Glutamatergic neuron (in vitro differentiated cells): Measurements from ENCODE around the gene NAE1. TPM values are rescaled to one million over a fixed set of nuclear protein-coding genes. Genes with fewer than 3 reads are reported as not detected.

Experiments used
- DNase-seq: peaks from one replicate; pipeline ENCODE4 v3.0.0; 2022
- H3K27ac Mint-ChIP-seq: one replicate; pipeline ENCODE4 v1.8.0; 2020; ENCODE audit warnings: mild to moderate bottlenecking, mixed read lengths, inconsistent platforms; ENCODE audit not compliant: unreplicated experiment
- H3K27me3 Mint-ChIP-seq: one replicate; pipeline ENCODE4 v1.8.0; 2020; ENCODE audit warnings: mild to moderate bottlenecking, moderate library complexity, mixed read lengths, inconsistent platforms; ENCODE audit not compliant: unreplicated experiment
- H3K36me3 Mint-ChIP-seq: one replicate; pipeline ENCODE4 v1.8.0; 2020; ENCODE audit warnings: mild to moderate bottlenecking, mixed read lengths, inconsistent platforms; ENCODE audit not compliant: unreplicated experiment
- H3K4me1 Mint-ChIP-seq: one replicate; pipeline ENCODE4 v1.8.0; 2020; ENCODE audit warnings: mild to moderate bottlenecking, low read depth, mixed read lengths, inconsistent platforms; ENCODE audit not compliant: unreplicated experiment
- H3K4me3 Mint-ChIP-seq: one replicate; pipeline ENCODE4 v1.8.0; 2020; ENCODE audit warnings: mild to moderate bottlenecking, mixed read lengths, inconsistent platforms; ENCODE audit not compliant: unreplicated experiment
- H3K9me3 Mint-ChIP-seq: one replicate; pipeline ENCODE4 v1.8.0; 2020; ENCODE audit warnings: mild to moderate bottlenecking, moderate library complexity, mixed read lengths, inconsistent platforms; ENCODE audit not compliant: unreplicated experiment
- CTCF ChIP-seq: fragments of 200-600 bp; sonication (generic); IDR thresholded peaks from one replicate; pipeline ENCODE4 v1.5.0; 2021; ENCODE audit not compliant: partially characterized antibody, unreplicated experiment
- total RNA-seq: library from RNA; stranded (reverse); fragmentation: NEBNext Ultra II Directional; extraction: Animal tissue kit (Norgen Biotek cat#: 25700); gene quantifications from one replicate; pipeline ENCODE4 v1.2.1, GENCODE V29; 2021; ENCODE audit not compliant: unreplicated experiment

Gene NAE1
- total RNA-seq, 1 donor from 2014 or later = 125 TPM

- DNase-seq = no peak
Observed at GRCh38 chr16:66844009-66844341, 13.2 kb upstream of the NAE1 start.

GRCh38 chr16:66843191-66843590, 12.4 kb upstream of the NAE1 start:
- Mint-ChIP-seq H3K27ac (no peak overlapping the region), H3K4me1 (peaks cover 14% of the 10 kb centered on the region), H3K4me3 (no peak overlapping the region), H3K27me3 (peaks cover 18% of the 10 kb centered on the region), H3K36me3 (peaks cover 7% of the 10 kb centered on the region), H3K9me3 (peaks cover 4% of the 10 kb centered on the region)
- no peak for TF ChIP-seq CTCF
- no peak for DNase-seq

More at GRCh38 chr16:66844009-66844341, 13.2 kb upstream of the NAE1 start:
- peaks cover 18% of the 10 kb centered on the region for H3K27me3 Mint-ChIP-seq
- H3K27ac Mint-ChIP-seq = no peak overlapping the region
- peak overlapping the region; percentile 77 for H3K4me3 Mint-ChIP-seq
- no peak for TF ChIP-seq CTCF
- peaks cover 14% of the 10 kb centered on the region for H3K4me1 Mint-ChIP-seq
- H3K9me3 Mint-ChIP-seq = peaks cover 4% of the 10 kb centered on the region
- H3K36me3 Mint-ChIP-seq = no peaks in the 10 kb centered on the region

- Mint-ChIP-seq H3K27ac (no peak overlapping the region), H3K4me3 (no peak overlapping the region), H3K36me3 (peaks cover 8% of the 10 kb centered on the region), H3K27me3 (peaks cover 18% of the 10 kb centered on the region), H3K9me3 (peaks cover 4% of the 10 kb centered on the region), H3K4me1 (peaks cover 14% of the 10 kb centered on the region)
- TF ChIP-seq CTCF = no peak
- DNase-seq = no peak
Observed at GRCh38 chr16:66842765-66843164, 12.0 kb upstream of the NAE1 start.

DNA sequence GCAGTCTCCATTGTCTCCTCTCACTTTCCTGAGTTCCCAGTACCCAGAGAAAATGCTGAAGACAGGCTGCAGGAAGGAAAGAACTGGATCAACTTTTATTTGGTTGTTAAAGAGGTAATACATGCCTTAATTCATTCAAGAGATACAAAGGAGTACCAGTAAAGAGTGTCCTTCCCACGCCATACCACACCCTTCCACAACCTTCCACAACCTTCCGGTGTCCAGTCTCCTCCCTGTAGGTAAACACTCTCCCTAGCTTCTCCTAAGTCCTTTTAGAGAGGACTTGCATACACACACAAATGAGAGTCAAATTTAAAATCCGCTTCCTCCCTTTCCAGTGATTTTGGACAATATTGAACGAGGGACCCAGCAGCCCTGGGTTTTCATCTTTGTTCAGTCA, 10.6 kb upstream of the NAE1 start:
- Mint-ChIP-seq H3K9me3 (peaks cover 4% of the 10 kb centered on the region), H3K4me3 (no peak overlapping the region), H3K27ac (no peak overlapping the region), H3K4me1 (peaks cover 13% of the 10 kb centered on the region), H3K36me3 (peaks cover 8% of the 10 kb centered on the region), H3K27me3 (peaks cover 20% of the 10 kb centered on the region)
- no peak for TF ChIP-seq CTCF
- DNase-seq = no peak

DNA sequence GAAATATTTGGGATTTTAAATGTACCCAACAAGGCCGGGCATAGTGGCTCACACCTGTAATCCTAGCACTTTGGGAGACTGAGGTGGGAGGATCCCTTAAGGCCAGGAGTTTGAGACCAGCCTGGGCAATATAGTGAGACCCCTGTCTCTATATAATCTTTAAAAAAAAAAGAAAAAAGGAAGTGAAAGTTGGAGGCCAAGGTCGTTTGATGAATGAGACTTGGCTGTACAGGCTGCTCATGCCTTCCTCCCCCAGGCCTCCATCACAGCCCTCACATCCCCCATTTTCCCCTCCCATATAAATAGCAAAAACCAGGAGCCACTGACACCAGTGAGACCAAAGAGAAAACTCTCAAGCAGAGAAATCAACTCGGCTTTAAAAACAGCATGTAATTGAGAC, 10.1 kb upstream of the NAE1 start:
- peaks cover 2% of the 10 kb centered on the region for H3K9me3 Mint-ChIP-seq
- H3K4me3 Mint-ChIP-seq = no peak overlapping the region
- DNase-seq = no peak
- no peak overlapping the region for H3K27ac Mint-ChIP-seq
- no peak for TF ChIP-seq CTCF
- peaks cover 8% of the 10 kb centered on the region for H3K4me1 Mint-ChIP-seq
- H3K27me3 Mint-ChIP-seq = peaks cover 18% of the 10 kb centered on the region
- H3K36me3 Mint-ChIP-seq = peaks cover 8% of the 10 kb centered on the region
